Central memory CD8-positive, alpha-beta T cell (primary cell): Measurements from ENCODE around the gene DPP6.

Experiments used
- ATAC-seq: fragments of 150-1000 bp; cut with Tn5 transposase; replicated peaks from 2 replicates; pipeline ENCODE4 v1.10.0; 2022; ENCODE audit warnings: mild to moderate bottlenecking, moderate FRiP score, moderate number of reproducible peaks; ENCODE audit not compliant: poor library complexity, severe bottlenecking; ENCODE audit errors: extremely low read depth
- DNase-seq, 2 donors: peaks; one replicate each; pipeline ENCODE4 v3.0.0; 2021; ENCODE audit warnings: low spot score in 2 of 2
- H3K27ac Mint-ChIP-seq: one replicate; pipeline ENCODE4 v1.8.0; 2022; ENCODE audit warnings: low read depth, mild to moderate bottlenecking, moderate library complexity, mixed read lengths
- H3K27me3 Mint-ChIP-seq: one replicate; pipeline ENCODE4 v1.8.0; 2022; ENCODE audit warnings: mixed read lengths
- H3K36me3 Mint-ChIP-seq: one replicate; pipeline ENCODE4 v1.8.0; 2022; ENCODE audit warnings: mild to moderate bottlenecking, moderate library complexity, mixed read lengths; ENCODE audit not compliant: insufficient read depth
- H3K4me1 Mint-ChIP-seq: one replicate; pipeline ENCODE4 v1.8.0; 2022; ENCODE audit warnings: mixed read lengths
- H3K4me3 Mint-ChIP-seq: one replicate; pipeline ENCODE4 v1.8.0; 2022; ENCODE audit warnings: mild to moderate bottlenecking, moderate library complexity, mixed read lengths
- H3K9me3 Mint-ChIP-seq: one replicate; pipeline ENCODE4 v1.8.0; 2022; ENCODE audit warnings: mixed read lengths

Gene DPP6

DNA sequence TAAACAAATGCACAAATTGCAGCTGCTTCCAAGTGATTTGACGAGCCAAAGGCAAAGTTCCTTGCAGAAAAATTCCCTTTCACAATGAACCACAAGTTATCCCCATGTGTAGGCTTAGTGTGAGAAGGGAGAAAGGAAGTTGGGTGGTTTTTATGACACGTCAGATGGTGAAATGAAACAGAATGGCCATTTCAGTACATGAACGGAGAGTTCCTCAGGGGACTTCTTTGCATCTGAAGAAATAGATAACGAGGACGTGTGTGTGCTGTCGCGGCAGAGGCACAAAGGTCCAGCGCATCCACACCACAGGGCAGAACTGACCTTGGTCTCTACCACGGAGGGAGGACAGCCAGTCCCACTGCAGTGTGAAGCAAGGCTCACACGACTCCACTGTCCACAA lies 814.9 kb downstream of the DPP6 start:
- no peak for DNase-seq
- no peaks in the 10 kb centered on the region for H3K9me3 Mint-ChIP-seq
- H3K4me3 Mint-ChIP-seq, result no peak overlapping the region
- no peak overlapping the region for H3K27ac Mint-ChIP-seq
- H3K36me3 Mint-ChIP-seq, result no peaks in the 10 kb centered on the region
- H3K27me3 Mint-ChIP-seq, result peaks cover 57% of the 10 kb centered on the region
- no peak for ATAC-seq
- H3K4me1 Mint-ChIP-seq, result peaks cover 5% of the 10 kb centered on the region

DNA sequence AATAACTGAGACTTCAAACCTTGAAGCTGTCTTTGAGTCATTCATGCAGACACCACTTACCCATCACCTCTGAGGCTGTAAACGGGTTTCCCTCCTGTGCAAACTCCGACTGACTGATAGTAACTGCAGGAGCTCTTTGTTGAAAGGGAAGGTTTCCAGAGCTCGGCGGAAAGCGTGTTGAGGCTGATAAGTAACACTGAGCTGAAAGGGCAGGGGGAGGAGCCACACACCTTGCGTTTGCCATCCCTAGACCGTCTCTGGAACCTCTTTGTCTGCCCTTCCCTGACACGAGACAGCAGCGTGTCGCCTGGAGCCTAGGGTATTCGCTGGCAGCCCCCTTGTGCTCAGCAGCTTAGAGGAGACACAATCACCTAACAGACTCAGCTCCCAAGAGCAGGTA lies 816.7 kb downstream of the DPP6 start:
- Mint-ChIP-seq H3K4me3 (no peak overlapping the region), H3K36me3 (no peaks in the 10 kb centered on the region), H3K27ac (no peak overlapping the region), H3K27me3 (peaks cover 67% of the 10 kb centered on the region), H3K9me3 (no peaks in the 10 kb centered on the region), H3K4me1 (peaks cover 5% of the 10 kb centered on the region)
- ATAC-seq (no peak), DNase-seq (no peak)

DNA sequence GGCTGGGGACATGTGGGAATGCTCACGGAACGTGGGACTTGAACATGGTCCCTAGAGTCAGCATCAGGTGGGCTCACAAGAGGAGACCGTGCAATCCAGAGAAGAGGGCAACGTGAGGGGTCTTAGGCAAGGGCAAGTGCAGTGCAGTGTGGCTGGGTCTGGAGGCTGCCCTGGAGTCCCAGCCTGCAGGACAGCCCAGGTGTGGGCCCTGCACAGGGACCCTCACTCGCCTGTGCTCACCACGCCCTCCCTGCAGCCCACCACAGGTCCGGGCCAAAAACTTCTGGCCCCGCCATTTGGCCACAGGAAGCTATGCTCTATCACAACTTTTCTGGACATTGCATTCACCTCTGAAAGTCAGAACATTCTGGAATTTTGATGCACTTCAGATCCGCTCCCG lies 817.2 kb downstream of the DPP6 start:
- Mint-ChIP-seq H3K27me3 (peaks cover 71% of the 10 kb centered on the region), H3K36me3 (no peaks in the 10 kb centered on the region), H3K27ac (no peak overlapping the region), H3K9me3 (no peaks in the 10 kb centered on the region), H3K4me1 (peaks cover 5% of the 10 kb centered on the region), H3K4me3 (no peak overlapping the region)
- DNase-seq (no peak), ATAC-seq (no peak)

DNA sequence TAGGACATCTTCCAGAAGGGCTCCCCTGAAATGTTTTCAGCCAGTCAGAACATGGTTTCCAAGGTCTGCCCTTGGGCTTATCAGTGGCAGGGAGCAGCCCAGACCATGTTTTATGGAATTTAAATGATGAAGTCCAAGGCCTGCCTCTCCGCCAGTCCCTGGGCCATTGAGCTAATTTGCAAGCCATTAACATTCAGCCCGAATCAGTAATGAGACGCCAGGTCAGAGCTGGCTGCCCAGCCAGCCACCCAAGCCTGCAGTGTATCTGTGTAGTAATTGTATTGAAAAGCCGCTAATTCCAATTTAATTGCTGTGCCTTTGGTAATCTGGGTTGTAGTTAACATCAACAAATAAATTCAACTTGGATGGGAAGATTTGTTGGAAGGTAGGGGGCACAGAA lies 819.3 kb downstream of the DPP6 start:
- H3K36me3 Mint-ChIP-seq, result no peaks in the 10 kb centered on the region
- DNase-seq (no peak), ATAC-seq (no peak)
- H3K4me1 Mint-ChIP-seq, result peaks cover 5% of the 10 kb centered on the region
- H3K27ac Mint-ChIP-seq, result no peak overlapping the region
- H3K4me3 Mint-ChIP-seq, result no peak overlapping the region
- H3K9me3 Mint-ChIP-seq, result no peaks in the 10 kb centered on the region
- H3K27me3 Mint-ChIP-seq, result peaks cover 88% of the 10 kb centered on the region

DNA sequence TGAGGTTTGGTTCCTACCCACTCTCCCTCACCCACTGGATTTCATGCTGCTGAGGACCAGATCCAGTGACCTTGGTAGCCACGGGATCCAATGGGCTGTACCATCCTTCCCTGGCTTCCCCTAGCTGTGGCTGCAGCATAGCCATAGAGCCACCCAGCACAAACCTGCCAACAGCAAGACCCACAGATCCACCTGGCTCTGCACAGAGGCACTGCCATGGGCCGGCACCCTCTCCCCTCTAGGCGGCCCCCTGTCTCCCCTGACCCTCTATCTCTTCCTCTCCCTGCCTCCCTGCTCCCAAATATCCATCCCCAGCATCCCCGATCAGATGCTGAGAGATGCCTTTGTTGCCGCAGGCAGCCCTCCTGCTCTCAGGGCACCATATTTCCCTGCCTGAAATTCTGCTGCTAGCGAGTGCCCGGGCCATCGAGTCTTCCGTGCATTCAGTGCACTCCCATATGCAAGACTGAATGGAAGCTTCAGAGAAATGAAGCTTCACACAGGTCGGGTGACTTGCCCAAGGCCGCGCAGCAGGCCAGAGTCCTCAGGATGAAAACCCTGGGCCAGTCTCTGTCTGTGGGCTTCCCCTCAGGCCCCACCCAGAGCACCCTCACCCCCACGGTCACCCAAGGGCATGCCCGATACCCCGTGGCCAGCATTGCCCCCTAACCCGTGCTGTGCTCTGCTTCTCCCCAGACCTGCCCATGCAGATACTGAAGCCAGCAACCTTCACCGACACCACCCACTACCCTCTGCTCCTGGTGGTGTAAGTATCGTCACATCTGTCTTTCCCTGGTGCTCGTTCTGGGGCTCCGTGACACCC lies 819.9 kb downstream of the DPP6 start:
- Mint-ChIP-seq H3K4me3 (no peak overlapping the region), H3K27ac (no peak overlapping the region), H3K27me3 (peaks cover 88% of the 10 kb centered on the region), H3K9me3 (no peaks in the 10 kb centered on the region), H3K36me3 (no peaks in the 10 kb centered on the region), H3K4me1 (peaks cover 5% of the 10 kb centered on the region)
- DNase-seq, result no peak
- no peak for ATAC-seq

DNA sequence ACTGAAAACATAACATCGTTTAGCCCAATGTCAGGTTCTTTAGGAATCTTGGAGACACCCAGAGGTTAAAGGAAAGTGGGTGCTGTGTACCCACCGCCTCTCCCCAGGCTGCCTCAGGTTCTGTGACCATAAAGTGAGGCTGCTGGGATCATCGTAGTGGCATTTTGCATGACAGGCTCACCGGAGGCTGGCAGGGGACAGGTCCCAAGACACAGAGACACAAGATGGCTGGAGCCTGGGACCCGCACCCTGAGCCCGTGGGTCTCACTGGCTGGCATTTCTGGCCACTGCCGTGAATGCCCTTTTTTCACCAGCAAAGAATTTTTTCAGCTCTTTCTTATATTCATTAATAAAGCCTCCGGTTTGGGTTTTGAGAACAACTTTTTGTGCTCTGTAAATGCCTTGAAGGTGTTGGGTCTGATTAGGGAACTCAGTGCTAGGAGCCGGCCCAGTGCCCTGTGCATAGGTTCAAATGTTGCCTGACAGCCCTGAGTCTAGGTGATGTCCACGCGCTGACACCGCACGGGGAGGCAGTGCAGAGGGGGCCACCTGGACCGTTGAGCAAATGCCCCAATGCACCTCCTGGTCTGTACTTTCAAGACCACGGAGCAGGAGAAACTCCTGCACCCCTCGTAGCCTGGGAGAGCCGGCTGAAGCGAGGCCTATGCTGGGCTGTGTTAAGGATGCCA lies 820.8 kb downstream of the DPP6 start:
- H3K27me3 Mint-ChIP-seq, result peaks cover 87% of the 10 kb centered on the region

DNA sequence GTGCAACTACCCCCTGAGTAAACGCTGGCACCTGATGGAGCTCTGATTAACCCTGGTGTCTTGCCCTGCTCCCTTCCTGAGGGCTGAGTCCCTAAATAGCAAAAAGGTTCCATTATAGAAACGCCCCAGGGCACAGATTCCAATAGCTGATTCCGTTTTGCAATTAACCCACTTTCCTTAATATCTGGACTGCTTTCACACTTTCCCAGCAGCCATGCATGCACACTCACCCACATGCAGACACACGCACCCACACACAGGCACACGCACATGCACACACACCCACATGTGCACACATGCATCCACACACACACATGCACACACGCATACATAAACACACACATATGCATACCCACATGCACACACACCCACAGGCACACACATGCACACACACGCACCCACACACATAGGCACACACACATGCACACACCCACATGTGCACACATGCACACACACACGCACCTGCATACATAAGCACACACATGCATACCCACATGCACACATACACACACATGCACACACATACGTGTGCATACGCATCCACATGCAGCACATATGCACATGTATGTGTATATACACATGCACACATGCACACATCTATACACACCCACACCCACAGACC lies 821.4 kb downstream of the DPP6 start:
- Mint-ChIP-seq H3K9me3 (no peaks in the 10 kb centered on the region), H3K27ac (no peak overlapping the region), H3K36me3 (no peaks in the 10 kb centered on the region), H3K4me3 (no peak overlapping the region), H3K4me1 (peaks cover 5% of the 10 kb centered on the region), H3K27me3 (peaks cover 85% of the 10 kb centered on the region)
- ATAC-seq (no peak), DNase-seq (no peak)

More for the DNA sequence above, 820.8 kb downstream of the DPP6 start:
- DNase-seq (no peak), ATAC-seq (no peak)
- no peaks in the 10 kb centered on the region for H3K36me3 Mint-ChIP-seq
- H3K9me3 Mint-ChIP-seq, result no peaks in the 10 kb centered on the region
- no peak overlapping the region for H3K27ac Mint-ChIP-seq
- H3K4me3 Mint-ChIP-seq, result no peak overlapping the region
- peaks cover 5% of the 10 kb centered on the region for H3K4me1 Mint-ChIP-seq

DNA sequence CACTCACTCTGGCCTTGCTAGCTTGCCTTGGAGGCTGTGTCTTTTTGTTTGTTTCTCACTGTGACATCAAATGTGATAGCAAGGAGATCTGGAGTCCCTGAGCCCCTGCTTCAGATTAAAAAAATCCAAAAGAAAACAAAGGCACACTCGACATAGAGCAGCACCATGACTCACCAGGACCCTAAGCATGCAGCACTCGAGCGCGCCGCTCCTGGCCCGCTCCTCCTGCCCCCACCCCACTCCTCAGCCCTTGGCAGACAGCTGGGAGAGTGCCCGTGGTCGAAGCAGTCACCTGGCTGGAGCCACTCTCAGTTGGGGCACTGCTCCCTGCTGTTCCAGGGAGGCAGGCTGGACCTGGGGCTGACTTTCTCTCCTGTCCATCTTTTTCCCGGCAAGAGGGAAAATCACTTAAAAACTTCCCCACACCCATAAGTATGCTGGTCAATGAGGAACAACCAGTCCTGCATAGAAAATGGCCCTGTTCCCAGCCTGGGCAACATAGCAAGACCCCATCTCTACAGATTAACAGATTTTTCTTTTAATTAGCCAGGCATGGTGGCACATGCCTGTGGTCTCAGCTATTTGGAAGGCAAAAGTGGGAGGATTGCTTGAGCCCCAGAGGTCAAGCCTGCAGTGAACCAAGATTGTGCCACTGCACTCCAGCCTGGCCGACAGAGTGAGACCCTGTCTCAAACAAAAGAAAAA lies 822.4 kb downstream of the DPP6 start:
- Mint-ChIP-seq H3K36me3 (no peaks in the 10 kb centered on the region), H3K4me1 (no peaks in the 10 kb centered on the region), H3K27ac (no peak overlapping the region), H3K9me3 (no peaks in the 10 kb centered on the region), H3K27me3 (peaks cover 76% of the 10 kb centered on the region), H3K4me3 (no peak overlapping the region)
- no peak for ATAC-seq
- no peak for DNase-seq

DNA sequence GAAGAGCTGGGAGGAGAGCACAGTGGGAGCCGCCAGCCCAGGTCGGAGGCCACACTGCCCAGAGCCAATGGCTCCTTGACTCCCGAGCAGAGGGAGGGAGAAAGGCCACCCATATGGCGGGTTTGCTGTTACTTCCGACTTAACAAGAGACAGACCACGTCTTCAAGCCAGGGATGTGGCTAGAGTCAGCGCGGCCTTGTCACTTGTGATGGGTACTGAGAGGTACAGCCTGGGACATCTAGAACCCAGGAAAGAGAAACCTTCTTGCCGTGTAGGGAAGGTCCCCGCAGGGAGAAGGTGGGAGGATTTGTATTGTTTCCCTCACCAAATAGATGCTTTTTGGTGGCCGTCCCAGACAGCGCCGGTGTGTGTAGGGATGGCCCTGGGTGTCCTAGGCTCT lies 823.1 kb downstream of the DPP6 start:
- no peaks in the 10 kb centered on the region for H3K4me1 Mint-ChIP-seq
- H3K36me3 Mint-ChIP-seq, result no peaks in the 10 kb centered on the region
- DNase-seq, result no peak
- no peak overlapping the region for H3K4me3 Mint-ChIP-seq
- H3K9me3 Mint-ChIP-seq, result no peaks in the 10 kb centered on the region
- no peak overlapping the region for H3K27ac Mint-ChIP-seq
- H3K27me3 Mint-ChIP-seq, result peaks cover 76% of the 10 kb centered on the region
- no peak for ATAC-seq

DNA sequence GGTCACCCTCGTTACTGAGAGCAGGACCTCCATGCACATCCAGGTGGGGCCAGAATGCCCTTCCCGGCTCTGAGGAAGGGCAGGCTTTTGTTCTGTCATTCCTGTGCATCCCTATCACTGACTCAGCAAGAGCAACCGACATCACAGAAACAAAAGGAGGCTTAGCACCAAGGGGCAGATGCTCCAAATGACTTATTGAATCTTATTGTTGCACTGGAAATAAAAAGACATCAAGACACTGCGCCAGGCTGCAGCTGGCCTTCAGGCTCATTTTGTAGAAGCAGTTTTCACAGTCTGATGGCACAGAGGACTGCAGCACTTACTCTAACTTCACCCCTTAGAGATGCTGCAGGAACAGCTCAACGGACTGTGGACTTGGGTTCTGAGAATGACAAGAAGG lies 824.3 kb downstream of the DPP6 start:
- no peaks in the 10 kb centered on the region for H3K9me3 Mint-ChIP-seq
- DNase-seq (no peak), ATAC-seq (no peak)
- no peaks in the 10 kb centered on the region for H3K4me1 Mint-ChIP-seq
- H3K36me3 Mint-ChIP-seq, result no peaks in the 10 kb centered on the region
- peaks cover 66% of the 10 kb centered on the region for H3K27me3 Mint-ChIP-seq
- H3K4me3 Mint-ChIP-seq, result no peak overlapping the region
- H3K27ac Mint-ChIP-seq, result no peak overlapping the region

DNA sequence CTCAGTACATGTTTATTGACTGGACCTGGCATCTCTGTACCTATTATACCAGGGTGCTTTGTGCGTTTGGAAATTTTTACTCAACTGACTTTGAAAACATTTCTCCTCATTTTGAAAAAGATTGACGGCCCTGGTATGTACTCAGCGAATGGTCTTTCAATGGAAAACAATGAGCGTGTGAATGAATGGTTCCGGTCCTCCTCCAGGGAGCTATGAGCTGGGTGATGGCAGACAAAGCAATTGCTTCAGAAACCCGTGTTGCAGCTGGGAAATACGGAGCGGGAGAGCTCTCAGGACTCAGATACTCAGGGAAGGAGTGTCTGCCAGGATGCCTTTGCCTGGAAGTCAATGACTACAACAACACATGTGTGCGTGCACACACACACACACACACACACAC lies 824.8 kb downstream of the DPP6 start:
- peaks cover 60% of the 10 kb centered on the region for H3K27me3 Mint-ChIP-seq
- no peak for ATAC-seq
- H3K4me3 Mint-ChIP-seq, result no peak overlapping the region
- H3K4me1 Mint-ChIP-seq, result no peaks in the 10 kb centered on the region
- no peak overlapping the region for H3K27ac Mint-ChIP-seq
- H3K9me3 Mint-ChIP-seq, result no peaks in the 10 kb centered on the region
- DNase-seq, result no peak
- no peaks in the 10 kb centered on the region for H3K36me3 Mint-ChIP-seq

DNA sequence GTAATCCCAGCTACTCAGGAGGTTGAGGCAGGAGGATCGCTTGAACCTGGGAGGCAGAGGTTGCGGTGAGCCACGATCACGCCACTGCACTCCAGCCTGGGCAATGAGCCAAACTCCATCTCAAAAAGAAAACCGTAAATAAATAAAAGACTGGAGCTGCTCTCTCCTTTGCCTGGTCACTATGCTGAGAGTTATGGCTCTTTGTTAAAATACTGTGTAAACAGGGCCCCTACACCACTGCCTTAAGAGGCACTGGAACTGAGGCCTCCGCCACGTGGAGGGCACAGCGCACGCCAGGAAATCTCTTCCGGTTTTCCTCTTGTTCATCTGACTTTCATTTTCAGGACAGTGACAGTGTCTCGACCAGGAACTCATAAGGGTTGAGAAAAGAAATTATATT lies 827.4 kb downstream of the DPP6 start:
- Mint-ChIP-seq H3K4me3 (no peak overlapping the region), H3K27ac (no peak overlapping the region), H3K36me3 (no peaks in the 10 kb centered on the region), H3K9me3 (no peaks in the 10 kb centered on the region), H3K4me1 (no peaks in the 10 kb centered on the region), H3K27me3 (peaks cover 37% of the 10 kb centered on the region)
- ATAC-seq (no peak), DNase-seq (no peak)
